Measurements from ENCODE around the gene SOX8.

Gene SOX8

GRCh38 chr16:1028056-1028455 lies 46.5 kb downstream of the SOX8 start:
- Histone ChIP-seq H3K36me3 (ENCODE audit: low read length) (no peaks in the 10 kb centered on the region), H2AFZ (ENCODE audit: low read depth, low read length, severe bottlenecking) (no peak overlapping the region), H3K79me2 (ENCODE audit: insufficient read depth, low read length) (no peaks in the 10 kb centered on the region), H3K9me2 (replicated peaks; ENCODE audit: insufficient read depth, low read length) (no peaks in the 10 kb centered on the region), H3K4me2 (ENCODE audit: low read depth, low read length, poor library complexity, severe bottlenecking) (no peak overlapping the region), H3F3A (ENCODE audit: insufficient read depth) (no peaks in the 10 kb centered on the region), H4K20me1 (ENCODE audit: low read depth, low read length) (no peaks in the 10 kb centered on the region), H3K9me3 (ENCODE audit: insufficient read depth, low read length) (no peaks in the 10 kb centered on the region), H3K27ac (ENCODE audit: low read depth, low read length) (no peak overlapping the region), H3K9ac (ENCODE audit: low read length) (no peak overlapping the region), H3K4me3 (ENCODE audit: insufficient read depth, low read length, poor library complexity, severe bottlenecking) (no peak overlapping the region), H3K27me3 (ENCODE audit: low read length) (no peaks in the 10 kb centered on the region)
- TF ChIP-seq, protein P1, sequence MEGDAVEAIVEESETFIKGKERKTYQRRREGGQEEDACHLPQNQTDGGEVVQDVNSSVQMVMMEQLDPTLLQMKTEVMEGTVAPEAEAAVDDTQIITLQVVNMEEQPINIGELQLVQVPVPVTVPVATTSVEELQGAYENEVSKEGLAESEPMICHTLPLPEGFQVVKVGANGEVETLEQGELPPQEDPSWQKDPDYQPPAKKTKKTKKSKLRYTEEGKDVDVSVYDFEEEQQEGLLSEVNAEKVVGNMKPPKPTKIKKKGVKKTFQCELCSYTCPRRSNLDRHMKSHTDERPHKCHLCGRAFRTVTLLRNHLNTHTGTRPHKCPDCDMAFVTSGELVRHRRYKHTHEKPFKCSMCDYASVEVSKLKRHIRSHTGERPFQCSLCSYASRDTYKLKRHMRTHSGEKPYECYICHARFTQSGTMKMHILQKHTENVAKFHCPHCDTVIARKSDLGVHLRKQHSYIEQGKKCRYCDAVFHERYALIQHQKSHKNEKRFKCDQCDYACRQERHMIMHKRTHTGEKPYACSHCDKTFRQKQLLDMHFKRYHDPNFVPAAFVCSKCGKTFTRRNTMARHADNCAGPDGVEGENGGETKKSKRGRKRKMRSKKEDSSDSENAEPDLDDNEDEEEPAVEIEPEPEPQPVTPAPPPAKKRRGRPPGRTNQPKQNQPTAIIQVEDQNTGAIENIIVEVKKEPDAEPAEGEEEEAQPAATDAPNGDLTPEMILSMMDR (IDR thresholded peaks at IDR 0.05; ENCODE audit: insufficient read depth, low read length, poor library complexity, severe bottlenecking): no peak

- TF ChIP-seq, protein P1 (IDR thresholded peaks at IDR 0.05; ENCODE audit: insufficient read depth, low read length, poor library complexity, severe bottlenecking): no peak
- TF ChIP-seq EZH2phosphoT487 (conservative IDR thresholded peaks at IDR 0.05; ENCODE audit: low read length): no peak
- Histone ChIP-seq H3K27ac (ENCODE audit: low read depth, low read length) (no peak overlapping the region), H3K79me2 (ENCODE audit: insufficient read depth, low read length) (no peaks in the 10 kb centered on the region), H3K27me3 (ENCODE audit: low read length) (no peaks in the 10 kb centered on the region), H3K36me3 (ENCODE audit: low read length) (no peaks in the 10 kb centered on the region), H3K4me3 (ENCODE audit: insufficient read depth, low read length, poor library complexity, severe bottlenecking) (no peak overlapping the region), H3K9me2 (replicated peaks; ENCODE audit: insufficient read depth, low read length) (no peaks in the 10 kb centered on the region), H3F3A (ENCODE audit: insufficient read depth) (no peaks in the 10 kb centered on the region), H3K9ac (ENCODE audit: low read length) (no peak overlapping the region), H3K4me2 (ENCODE audit: low read depth, low read length, poor library complexity, severe bottlenecking) (no peak overlapping the region), H3K9me3 (ENCODE audit: insufficient read depth, low read length) (no peaks in the 10 kb centered on the region), H2AFZ (ENCODE audit: low read depth, low read length, severe bottlenecking) (no peak overlapping the region), H4K20me1 (ENCODE audit: low read depth, low read length) (no peaks in the 10 kb centered on the region)
Observed at GRCh38 chr16:1028524-1029258, 47.1 kb downstream of the SOX8 start.

- Histone ChIP-seq H3K36me3 (ENCODE audit: low read length) (no peaks in the 10 kb centered on the region), H4K20me1 (ENCODE audit: low read depth, low read length) (no peaks in the 10 kb centered on the region), H3K79me2 (ENCODE audit: insufficient read depth, low read length) (no peaks in the 10 kb centered on the region), H3K4me3 (ENCODE audit: insufficient read depth, low read length, poor library complexity, severe bottlenecking) (no peak overlapping the region), H3K27me3 (ENCODE audit: low read length) (no peaks in the 10 kb centered on the region), H3K9me2 (replicated peaks; ENCODE audit: insufficient read depth, low read length) (no peaks in the 10 kb centered on the region), H3K9ac (ENCODE audit: low read length) (no peak overlapping the region), H2AFZ (ENCODE audit: low read depth, low read length, severe bottlenecking) (no peak overlapping the region), H3K9me3 (ENCODE audit: insufficient read depth, low read length) (no peaks in the 10 kb centered on the region), H3K27ac (ENCODE audit: low read depth, low read length) (no peak overlapping the region), H3F3A (ENCODE audit: insufficient read depth) (no peaks in the 10 kb centered on the region), H3K4me2 (ENCODE audit: low read depth, low read length, poor library complexity, severe bottlenecking) (no peak overlapping the region)
- TF ChIP-seq, protein P1 (IDR thresholded peaks at IDR 0.05; ENCODE audit: insufficient read depth, low read length, poor library complexity, severe bottlenecking): no peak
- TF ChIP-seq EZH2phosphoT487 (conservative IDR thresholded peaks at IDR 0.05; ENCODE audit: low read length): no peak
Observed at GRCh38 chr16:1029259-1029545, 47.6 kb downstream of the SOX8 start.

All from SU-DHL-6 (cell line).